K562 (cell line): Measurements from ENCODE around the gene TMEM95. TPM values are rescaled to one million over a fixed set of nuclear protein-coding genes. Genes with fewer than 3 reads are reported as not detected.

ENCODE experiments used
- ATAC-seq: fragments of 200-7000 bp; cut with Tn5 transposase; 3 replicates; pipeline ENCODE4 v1.9.1; 2020; ENCODE audit warnings: moderate library complexity
- BruUV-seq: library from RNA; stranded (reverse); fragments of 400-500 nt; replicated peaks from 2 replicates; lab custom pipeline; 2021; lab: Mats Ljungman, UMichigan
- CTCF ChIA-PET: fragments of 300-600 bp; formaldehyde crosslinking; extraction: SDS; loops from one replicate; lab custom pipeline; 2021; ENCODE audit warnings: low intra/inter-chr PET ratio; lab: Yijun Ruan, JAX
- POLR2A ChIA-PET: fragments of 300-600, 350-650 bp; sonication (Branson Sonifier 250); formaldehyde crosslinking; extraction: SDS; loops from one replicate; lab custom pipeline; 2021; ENCODE audit warnings: antibody characterized with exemption, inconsistent platforms; lab: Yijun Ruan, JAX
- DNase-seq, 4 experiments: peaks; one replicate each; pipeline versions ENCODE4 v3.0.0 to v3.0.0-alpha.2; 2011 to 2018; ENCODE audit warnings: low spot score in 3 of 4, mixed read lengths in 3 of 4; ENCODE audit errors: extremely low read depth in 1 of 4
- FAIRE-seq: peaks from 2 replicates; lab custom pipeline; 2011; peaks lifted over from hg19 to GRCh38; lab: Jason Lieb, UNC
- H2AFZ ChIP-seq: 2 replicates; pipeline ENCODE4 v1.6.0; 2011; ENCODE audit warnings: low read depth, low read length, control low read depth, inconsistent platforms
- H3K27ac ChIP-seq: fragments of 200-600 bp; 3 replicates; pipeline ENCODE4 v1.8.0; 2011; ENCODE audit warnings: low read depth, mild to moderate bottlenecking, control low read depth, inconsistent platforms, low read length, moderate library complexity, mixed read lengths; ENCODE audit errors: extremely low read depth
- H3K27me3 ChIP-seq, 2 experiments: fragments of 300-600 bp in 1 of 2; 2 replicates in 1 of 2; 3 replicates in 1 of 2; pipeline versions ENCODE4 v1.6.0 to v1.8.0; 2011; ENCODE audit warnings: inconsistent platforms in 2 of 2, low read length in 2 of 2, mild to moderate bottlenecking in 1 of 2, mixed read lengths in 1 of 2, moderate library complexity in 1 of 2; ENCODE audit not compliant: control insufficient read depth in 2 of 2, insufficient read depth in 2 of 2
- H3K36me3 ChIP-seq: fragments of 300-600 bp; 3 replicates; pipeline ENCODE4 v1.8.0; 2011; ENCODE audit warnings: mild to moderate bottlenecking, low read length, inconsistent platforms; ENCODE audit not compliant: control insufficient read depth, insufficient read depth
- H3K4me1 ChIP-seq, 2 experiments: fragments of 200-600 bp in 1 of 2; replicated peaks in 1 of 2; 2 replicates in 1 of 2; 3 replicates in 1 of 2; pipeline versions ENCODE4 v1.5.1 to v1.8.0; 2011; ENCODE audit warnings: inconsistent platforms in 2 of 2, low read length in 2 of 2, mild to moderate bottlenecking in 1 of 2, mixed read lengths in 1 of 2, moderate library complexity in 1 of 2; ENCODE audit not compliant: control insufficient read depth in 2 of 2, insufficient read depth in 2 of 2
- H3K4me2 ChIP-seq: 2 replicates; pipeline ENCODE4 v1.6.1; 2011; ENCODE audit warnings: low read length, control low read depth, inconsistent platforms, mixed read lengths; ENCODE audit not compliant: insufficient read depth
- H3K4me3 ChIP-seq: fragments of 200-600 bp; sonication (generic), shearing (Covaris generic); 2 replicates; pipeline ENCODE4 v1.5.1; 2016; ENCODE audit warnings: control low read depth, inconsistent platforms
- H3K79me2 ChIP-seq: fragments of 200-600 bp; 3 replicates; pipeline ENCODE4 v1.8.0; 2011; ENCODE audit warnings: low read length, inconsistent platforms; ENCODE audit not compliant: control insufficient read depth, insufficient read depth
- H3K9ac ChIP-seq, 2 experiments: 2 replicates each; pipeline versions ENCODE4 v1.6.0 to v1.6.1; 2011; ENCODE audit warnings: low read depth in 2 of 2, low read length in 2 of 2, control low read depth in 1 of 2, inconsistent platforms in 1 of 2, mild to moderate bottlenecking in 1 of 2, mixed read lengths in 1 of 2; ENCODE audit not compliant: insufficient read depth in 1 of 2
- H3K9me1 ChIP-seq: one replicate; pipeline ENCODE4 v1.6.0; 2011; ENCODE audit warnings: inconsistent platforms, mild to moderate bottlenecking, low read length, moderate library complexity; ENCODE audit not compliant: control insufficient read depth, insufficient read depth
- H3K9me3 ChIP-seq: replicated peaks from 2 replicates; pipeline ENCODE4 v1.5.1; 2011; ENCODE audit warnings: low read depth, low read length, inconsistent platforms; ENCODE audit not compliant: control insufficient read depth, insufficient read depth
- H4K20me1 ChIP-seq: replicated peaks from 2 replicates; pipeline ENCODE4 v1.6.1; 2011; ENCODE audit warnings: low read length, inconsistent platforms, mixed read lengths; ENCODE audit not compliant: control insufficient read depth, insufficient read depth
- NELFE ChIP-seq: IDR thresholded peaks from 2 replicates; pipeline ENCODE4 v1.6.1; 2011; ENCODE audit warnings: mild to moderate bottlenecking; ENCODE audit not compliant: insufficient read depth, insufficient read length
- PML ChIP-seq: IDR thresholded peaks from 2 replicates; pipeline ENCODE4 v1.6.1; 2012; ENCODE audit warnings: low read length, inconsistent platforms
- WGBS: fragments of 100-300 bp; shearing (Covaris generic); methylation state at CpG from one replicate; pipeline ENCODE4 v1.1.6; 2016; ENCODE audit warnings: low coverage, mixed read lengths; ENCODE audit not compliant: insufficient coverage; ENCODE audit errors: missing lambda C conversion rate; 5-methylcytosine and 5-hydroxymethylcytosine counted together
- in situ Hi-C: fragments of 300-500 bp; cut with MboI; formaldehyde crosslinking; loops from 4 replicates; pipeline ENCODE4 v1.15.0; 2018; ENCODE audit warnings: inconsistent platforms, mixed read lengths
- intact Hi-C: fragments of 100-400 bp; cut with micrococcal nuclease; formaldehyde crosslinking; loops from 2 replicates; pipeline ENCODE4 v1.14.2; 2022
- polyA plus RNA-seq, 8 experiments: library from polyadenylated mRNA; depleted of rRNA in 4 of 8; stranded (reverse) in 5 of 8; unstranded in 3 of 8; fragments of >200 nt; fragmentation: Nextera tagmentation in 2 of 8; fragmentation: Illumina TruSeq in 1 of 8; extraction: Ambion mirVana in 2 of 8; extraction: Trizol in 1 of 8; gene quantifications; 2 replicates each; pipeline versions ENCODE4 v1.2.1 to v1.2.3, GENCODE V29; 2011 to 2014; ENCODE audit warnings: inconsistent platforms in 1 of 8, missing spikeins in 1 of 8
- total RNA-seq, 7 experiments: library from RNA; depleted of rRNA in 6 of 7; stranded (reverse); fragments of >200 nt in 6 of 7; fragmentation: Illumina TruSeq in 2 of 7; extraction: Trizol in 2 of 7; gene quantifications; 2 replicates each; pipeline versions ENCODE4 v1.2.1 to v1.2.3, GENCODE V29; 2011 to 2021; ENCODE audit warnings: low replicate concordance in 1 of 7

Gene TMEM95
- total and polyA plus RNA-seq, 9 of the 15 experiments (the other 6 are each of a cell fraction or from before 2014, with no cell fraction given), result not detected

DNA sequence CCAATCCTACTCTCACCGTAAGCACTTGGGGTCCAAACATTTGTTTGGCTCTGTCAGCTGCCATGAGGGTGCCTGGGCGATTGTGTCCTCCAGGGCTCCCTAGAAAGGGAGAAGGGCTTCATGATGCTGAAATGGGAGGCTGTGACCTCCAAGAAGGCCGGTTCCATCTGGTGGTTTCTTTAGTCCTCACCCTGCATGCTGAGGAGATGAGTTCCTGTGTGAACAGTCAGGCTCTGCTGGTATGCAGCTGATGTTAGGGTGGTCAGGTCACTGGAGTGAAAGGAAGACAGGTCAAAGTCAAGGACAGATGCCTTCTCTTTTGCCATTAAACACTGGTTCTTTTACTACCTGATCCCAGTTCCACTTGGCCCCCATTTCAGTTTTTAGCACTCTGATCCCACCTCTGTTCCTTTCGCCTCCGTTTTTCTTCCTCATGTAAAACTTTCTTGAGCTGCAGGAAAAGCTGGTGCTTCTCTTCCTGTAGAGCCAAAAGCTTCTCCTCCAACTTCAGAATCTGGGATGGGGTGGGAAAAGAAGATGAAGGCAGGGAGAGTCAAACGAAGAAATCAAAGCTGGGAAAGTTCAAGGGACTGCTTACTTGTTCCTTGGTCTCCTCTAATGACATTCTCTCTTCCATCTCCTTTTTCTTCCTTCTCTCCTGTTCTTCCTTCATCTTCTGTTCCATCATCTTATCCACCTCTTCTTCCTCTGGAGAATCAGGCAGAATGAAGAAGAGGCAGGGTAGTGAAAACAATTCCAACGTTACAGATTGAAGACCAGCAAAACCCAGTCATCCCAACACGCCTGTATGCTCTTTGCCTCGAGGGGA lies 40.9 kb upstream of the TMEM95 start:
- TF ChIP-seq NELFE (no peak), PML (0 out of 2 replicates have a peak, but pooled peaks have one; percentile 11)
- Histone ChIP-seq H3K9me1 (peaks cover 11% of the 10 kb centered on the region), H3K27me3 (no peaks in the 10 kb centered on the region), H3K4me1 (peaks cover 22 to 35% of the 10 kb centered on the region in 2 experiments), H4K20me1 (peaks cover 31% of the 10 kb centered on the region), H3K9ac (peak overlapping the region; percentile 67 to 94), H3K79me2 (peaks cover 37% of the 10 kb centered on the region), H3K27ac (peak overlapping the region; percentile 75), H3K9me3 (no peaks in the 10 kb centered on the region), H2AFZ (no peak overlapping the region), H3K4me3 (peak overlapping the region; percentile 93), H3K4me2 (peak overlapping the region; percentile 86), H3K36me3 (peaks cover 80% of the 10 kb centered on the region)
- POLR2A ChIA-PET, result interaction anchor here (0.5 to 2.6 kb wide), 12 partner anchors 11 to 266 kb away, joined by 3 to 21 read pairs (median 4); partner anchors contain the start of genes NEURL4 and SLC2A4
- 20% methylated on average over 4 of the region's 9 CpGs for WGBS
- DNase-seq, result peak in 1 of 4 experiments; percentile 34
- peak; percentile 3; the same call in 2 of the 3 replicates for ATAC-seq
- peak; percentile 55 for FAIRE-seq
- CTCF ChIA-PET, result interaction anchor here (0.8 kb wide), 1 partner anchor 34 kb away, joined by 3 read pairs; no protein-coding TSS in a partner anchor
- intact Hi-C loops (no loop called here), in situ Hi-C loops (no loop called here)
- TSS peak; percentile 85 for BruUV-seq
